Uterus (tissue), 4 donors: Measurements from ENCODE around the gene THBS2. TPM values are rescaled to one million over a fixed set of nuclear protein-coding genes. Genes with fewer than 3 reads are reported as not detected.
"Not testable (repeated sequence)": the region's sequence is repeated elsewhere in the genome, so short reads cannot be mapped to it uniquely, and the experiment has no call there.

ENCODE experiments used
- DNase-seq, 2 donors: peaks; one replicate each; pipeline ENCODE4 v3.0.0-alpha.2; 2019 to 2020
- H3K27ac ChIP-seq, 2 donors: fragments of 200-600 bp; sonication (generic); 1 replicate in 1 of 2; 2 replicates in 1 of 2; pipeline ENCODE4 v1.5.1; 2016 to 2018
- H3K27me3 ChIP-seq, 2 donors: fragments of 200-600 bp; sonication (generic); one replicate each; pipeline ENCODE4 v1.5.1; 2018 to 2019; ENCODE audit warnings: control low read depth in 1 of 2
- H3K36me3 ChIP-seq, 2 donors: fragments of 200-600 bp; sonication (generic); one replicate each; pipeline ENCODE4 v1.5.1; 2019; ENCODE audit warnings: control low read depth in 1 of 2
- H3K4me1 ChIP-seq, 2 donors: fragments of 200-600 bp; sonication (generic); one replicate each; pipeline ENCODE4 v1.5.1; 2018 to 2019; ENCODE audit warnings: control low read depth in 1 of 2
- H3K4me3 ChIP-seq, 2 donors: fragments of 200-600 bp; sonication (generic); 1 replicate in 1 of 2; 2 replicates in 1 of 2; pipeline ENCODE4 v1.5.1; 2018 to 2019; ENCODE audit warnings: mild to moderate bottlenecking in 1 of 2
- H3K9me3 ChIP-seq, 2 donors: fragments of 200-600 bp; sonication (generic); one replicate each; pipeline ENCODE4 v1.5.1; 2019; ENCODE audit warnings: control low read depth in 1 of 2
- CTCF ChIP-seq, 4 experiments: fragments of 200-600 bp in 2 of 4; fragments of 450-650 bp in 2 of 4; sonication (generic) in 2 of 4; IDR thresholded peaks; one replicate each; pipeline ENCODE4 v1.5.1; 2016 to 2019; ENCODE audit warnings: antibody characterized with exemption in 4 of 4, mild to moderate bottlenecking in 2 of 4, moderate library complexity in 1 of 4
- POLR2A ChIP-seq, 2 donors: fragments of 450-650 bp; IDR thresholded peaks; one replicate each; pipeline ENCODE4 v1.6.1; 2016; ENCODE audit warnings: antibody characterized with exemption in 2 of 2, mild to moderate bottlenecking in 1 of 2, moderate library complexity in 1 of 2
- intact Hi-C: fragments of 100-400 bp; cut with DNase I; formaldehyde crosslinking; loops from one replicate; pipeline ENCODE4 v1.15.1; 2023; ENCODE audit warnings: low total_unique reads
- total RNA-seq, 4 donors: library from RNA; depleted of rRNA in 3 of 4; stranded (reverse); fragments of >200 nt in 3 of 4; gene quantifications; one replicate each; pipeline versions ENCODE4 v1.1.0 to v1.2.4, GENCODE V29; 2014 to 2023
- donor health status: DM: yes; HTN: yes; CAD: no.

THBS2 gene
- total RNA-seq, result 100 to 1,000 TPM in 2 of 4 donors, 10 to 100 TPM in 2; 84.0 to 224 (median 136) TPM

- DNase-seq, result peak; percentile 88 to 92
- intact Hi-C loops, result no loop called here
- TF ChIP-seq CTCF (IDR thresholded peaks at IDR 0.05) (no peak), POLR2A (IDR thresholded peaks at IDR 0.05) (peak; percentile 15 to 75)
- H3K36me3 ChIP-seq, result no peaks in the 10 kb centered on the region
- H3K4me3 ChIP-seq, result peak within 1 kb of the TSS; percentile 39 to 52
- H3K27me3 ChIP-seq, result no peaks in the 10 kb centered on the region
- H3K9me3 ChIP-seq, result no peaks in the 10 kb centered on the region
- H3K27ac ChIP-seq, result peak within 1 kb of the TSS; percentile 83
- H3K4me1 ChIP-seq, result no peaks in the 10 kb centered on the region
These were observed at the start of gene THBS2 for GRCh38 chr6:169253337-169254238. Gene THBS2, minus strand, starts transcription at chr6:169253846. Its CDS starts 3,062 bp downstream, at chr6:169250784.

GRCh38 chr6:169302716-169303115 lies 49.1 kb upstream of the THBS2 start:
- Histone ChIP-seq H3K4me3 (no peak overlapping the region), H3K9me3 (no peaks in the 10 kb centered on the region), H3K36me3 (no peaks in the 10 kb centered on the region), H3K4me1 (no peaks in the 10 kb centered on the region), H3K27me3 (no peaks in the 10 kb centered on the region), H3K27ac (no peak overlapping the region)
- TF ChIP-seq CTCF (IDR thresholded peaks at IDR 0.05), result no peak
- DNase-seq, result no peak
- intact Hi-C loops, result no loop called here

GRCh38 chr6:169302255-169302654 lies 48.6 kb upstream of the THBS2 start:
- Histone ChIP-seq H3K27me3 (no peaks in the 10 kb centered on the region), H3K4me3 (no peak overlapping the region), H3K36me3 (no peaks in the 10 kb centered on the region), H3K27ac (no peak overlapping the region), H3K9me3 (no peaks in the 10 kb centered on the region), H3K4me1 (no peaks in the 10 kb centered on the region)
- no peak for DNase-seq
- intact Hi-C loops, result no loop called here
- TF ChIP-seq POLR2A (IDR thresholded peaks at IDR 0.05) (no peak), CTCF (IDR thresholded peaks at IDR 0.05) (no peak)

- Histone ChIP-seq H3K9me3 (no peaks in the 10 kb centered on the region), H3K27me3 (no peaks in the 10 kb centered on the region), H3K36me3 (no peaks in the 10 kb centered on the region), H3K27ac (no peak overlapping the region), H3K4me1 (no peaks in the 10 kb centered on the region), H3K4me3 (no peak overlapping the region)
- intact Hi-C loops, result no loop called here
- no peak for DNase-seq
- TF ChIP-seq POLR2A (IDR thresholded peaks at IDR 0.05) (no peak), CTCF (IDR thresholded peaks at IDR 0.05) (no peak)
These were observed 47.3 kb upstream of the THBS2 start for GRCh38 chr6:169300916-169301315.

GRCh38 chr6:169298626-169299025 lies 45.0 kb upstream of the THBS2 start:
- H3K9me3 ChIP-seq, H3K4me3 ChIP-seq, H3K27me3 ChIP-seq, intact Hi-C loops, H3K27ac ChIP-seq, H3K36me3 ChIP-seq, H3K4me1 ChIP-seq, DNase-seq: not testable (repeated sequence)
